Keratinocyte (primary cell): ENCODE results near the gene ALX4. TPM values are rescaled to one million over a fixed set of nuclear protein-coding genes. Genes with fewer than 3 reads are reported as not detected.

Experiments used
- DNase-seq: peaks from one replicate; pipeline ENCODE4 v3.0.0-alpha.2; 2011; ENCODE audit warnings: low read depth, missing footprints, low spot score
- FAIRE-seq: peaks from 2 replicates; lab custom pipeline; 2011; peaks lifted over from hg19 to GRCh38; lab: Jason Lieb, UNC
- H2AFZ ChIP-seq: 2 replicates; pipeline ENCODE4 v1.6.0; 2012; ENCODE audit warnings: low read length, control low read depth, inconsistent platforms; ENCODE audit not compliant: control insufficient read depth
- H3K27ac ChIP-seq: 2 replicates; pipeline ENCODE4 v1.5.1; 2011; ENCODE audit warnings: low read length; ENCODE audit not compliant: control insufficient read depth, insufficient read depth
- H3K27me3 ChIP-seq: 3 replicates; pipeline ENCODE4 v1.6.0; 2011; ENCODE audit warnings: low read length; ENCODE audit not compliant: control insufficient read depth, insufficient read depth; ENCODE audit errors: extremely low read depth
- H3K36me3 ChIP-seq, 2 experiments: 2 replicates in 1 of 2; 3 replicates in 1 of 2; pipeline ENCODE4 v1.5.1; 2011; ENCODE audit warnings: low read length in 2 of 2, mild to moderate bottlenecking in 1 of 2; ENCODE audit not compliant: control insufficient read depth in 2 of 2, insufficient read depth in 2 of 2; ENCODE audit errors: extremely low read depth in 1 of 2
- H3K4me1 ChIP-seq: 3 replicates; pipeline ENCODE4 v1.5.1; 2011; ENCODE audit warnings: low read length; ENCODE audit not compliant: control insufficient read depth, insufficient read depth; ENCODE audit errors: extremely low read depth
- H3K4me2 ChIP-seq: 3 replicates; pipeline ENCODE4 v1.6.0; 2011; ENCODE audit warnings: low read depth, low read length; ENCODE audit not compliant: control insufficient read depth, insufficient read depth; ENCODE audit errors: extremely low read depth
- H3K4me3 ChIP-seq, 3 experiments: fragments of 200-600 bp in 1 of 3; sonication (generic) in 1 of 3; 2 replicates in 2 of 3; 3 replicates in 1 of 3; pipeline ENCODE4 v1.5.1; 2011 to 2016; ENCODE audit warnings: low read length in 3 of 3, mild to moderate bottlenecking in 3 of 3, control low read depth in 2 of 3, inconsistent platforms in 1 of 3, low read depth in 1 of 3, mixed read lengths in 1 of 3, mixed run types in 1 of 3, moderate library complexity in 1 of 3; ENCODE audit not compliant: control insufficient read depth in 2 of 3, insufficient read depth in 2 of 3; ENCODE audit errors: extremely low read depth in 1 of 3
- H3K79me2 ChIP-seq: 2 replicates; pipeline ENCODE4 v1.6.0; 2012; ENCODE audit warnings: low read length; ENCODE audit not compliant: control insufficient read depth, insufficient read depth
- H3K9ac ChIP-seq: 3 replicates; pipeline ENCODE4 v1.6.0; 2011; ENCODE audit warnings: low read length; ENCODE audit not compliant: control insufficient read depth, insufficient read depth; ENCODE audit errors: extremely low read depth
- H3K9me1 ChIP-seq: 3 replicates; pipeline ENCODE4 v1.6.0; 2011; ENCODE audit warnings: low read length; ENCODE audit not compliant: control insufficient read depth, insufficient read depth; ENCODE audit errors: extremely low read depth
- H3K9me3 ChIP-seq: 2 replicates; pipeline ENCODE4 v1.5.1; 2012; ENCODE audit warnings: low read depth, low read length; ENCODE audit not compliant: control insufficient read depth
- H4K20me1 ChIP-seq: 3 replicates; pipeline ENCODE4 v1.6.0; 2011; ENCODE audit warnings: low read length; ENCODE audit not compliant: control insufficient read depth, insufficient read depth; ENCODE audit errors: extremely low read depth
- EZH2 ChIP-seq: IDR thresholded peaks from one replicate; pipeline ENCODE4 v1.6.1; 2012; ENCODE audit warnings: inconsistent platforms, mild to moderate bottlenecking, low read length, moderate library complexity
- dilution Hi-C: fragments of 300-500 bp; cut with MboI; formaldehyde crosslinking; loops from one replicate; pipeline ENCODE4 v1.7.0; 2020; ENCODE audit warnings: low sequenced_read_pairs; ENCODE audit not compliant: extremely low pct_ligation_motif_present
- polyA plus RNA-seq, 5 experiments: library from polyadenylated mRNA; depleted of rRNA in 3 of 5; stranded (reverse) in 3 of 5; stranded (forward) in 1 of 5; unstranded in 1 of 5; fragments of >200 nt; gene quantifications; 1 replicate in 1 of 5; 2 replicates in 3 of 5; 3 replicates in 1 of 5; pipeline versions ENCODE4 v1.2.1 to v1.2.3, GENCODE V29; 2011 to 2012; ENCODE audit warnings: missing spikeins in 2 of 5, low read depth in 1 of 5, low replicate concordance in 1 of 5
- TF ChIP-seq, protein P1 (sequence below), 3 experiments: IDR thresholded peaks in 1 of 3; conservative IDR thresholded peaks in 1 of 3; optimal IDR thresholded peaks in 1 of 3; 2 replicates in 2 of 3; 3 replicates in 1 of 3; pipeline versions ENCODE3 to v1.5.1; 2011; ENCODE audit warnings: low read length in 3 of 3, mild to moderate bottlenecking in 3 of 3, moderate library complexity in 2 of 3, control low read depth in 1 of 3, inconsistent platforms in 1 of 3; ENCODE audit not compliant: insufficient read depth in 2 of 3; ENCODE audit errors: extremely low read depth in 1 of 3

The ALX4 gene
- polyA plus RNA-seq, 1 donor (not counting 4 experiments of a cell fraction or from before 2014, with no cell fraction given) = not detected

DNA sequence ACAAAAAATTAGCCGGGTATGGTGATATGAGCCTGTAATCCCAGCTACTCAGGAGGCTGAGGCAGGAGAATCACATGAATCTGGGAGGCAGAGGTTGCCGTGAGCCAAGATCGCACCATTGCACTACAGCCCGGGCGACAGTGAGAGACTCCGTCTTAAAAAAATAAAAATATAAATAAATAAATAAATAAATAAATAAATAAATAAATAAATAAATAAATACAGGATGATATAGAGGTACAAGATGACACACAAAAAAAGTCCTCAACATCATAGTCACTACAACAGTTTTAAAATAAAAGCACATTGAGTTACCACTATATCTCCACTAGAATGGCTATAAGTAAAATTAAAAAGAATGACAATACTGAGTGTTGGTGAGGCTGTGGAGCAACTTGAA, 97.8 kb downstream of the ALX4 start:
- Histone ChIP-seq H3K36me3 (peaks cover 0 to 3% of the 10 kb centered on the region in 2 experiments), H3K4me3 (no peak overlapping the region), H3K9me1 (no peaks in the 10 kb centered on the region), H4K20me1 (no peaks in the 10 kb centered on the region), H3K27me3 (no peaks in the 10 kb centered on the region), H3K27ac (no peak overlapping the region), H3K4me2 (no peak overlapping the region), H3K9me3 (no peaks in the 10 kb centered on the region), H3K9ac (no peak overlapping the region), H3K4me1 (no peaks in the 10 kb centered on the region), H3K79me2 (no peaks in the 10 kb centered on the region), H2AFZ (no peak overlapping the region)
- DNase-seq (no peak), FAIRE-seq (no peak)
- dilution Hi-C loops = no loop called here
- TF ChIP-seq, protein P1, sequence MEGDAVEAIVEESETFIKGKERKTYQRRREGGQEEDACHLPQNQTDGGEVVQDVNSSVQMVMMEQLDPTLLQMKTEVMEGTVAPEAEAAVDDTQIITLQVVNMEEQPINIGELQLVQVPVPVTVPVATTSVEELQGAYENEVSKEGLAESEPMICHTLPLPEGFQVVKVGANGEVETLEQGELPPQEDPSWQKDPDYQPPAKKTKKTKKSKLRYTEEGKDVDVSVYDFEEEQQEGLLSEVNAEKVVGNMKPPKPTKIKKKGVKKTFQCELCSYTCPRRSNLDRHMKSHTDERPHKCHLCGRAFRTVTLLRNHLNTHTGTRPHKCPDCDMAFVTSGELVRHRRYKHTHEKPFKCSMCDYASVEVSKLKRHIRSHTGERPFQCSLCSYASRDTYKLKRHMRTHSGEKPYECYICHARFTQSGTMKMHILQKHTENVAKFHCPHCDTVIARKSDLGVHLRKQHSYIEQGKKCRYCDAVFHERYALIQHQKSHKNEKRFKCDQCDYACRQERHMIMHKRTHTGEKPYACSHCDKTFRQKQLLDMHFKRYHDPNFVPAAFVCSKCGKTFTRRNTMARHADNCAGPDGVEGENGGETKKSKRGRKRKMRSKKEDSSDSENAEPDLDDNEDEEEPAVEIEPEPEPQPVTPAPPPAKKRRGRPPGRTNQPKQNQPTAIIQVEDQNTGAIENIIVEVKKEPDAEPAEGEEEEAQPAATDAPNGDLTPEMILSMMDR (optimal IDR thresholded peaks at IDR 0.05 in 1 of 3, IDR thresholded peaks at IDR 0.05 in 1 of 3, conservative IDR thresholded peaks at IDR 0.05 in 1 of 3; ENCODE audit: extremely low read depth in 1 of 3, insufficient read depth in 2 of 3, low read length in 3 of 3) = no peak
- no peak for TF ChIP-seq EZH2

Other genes with a start within 250 kb of the ALX4 start
- gene ACCS, start 243.9 kb downstream of the ALX4 start, polyA plus RNA-seq = 4.1 to 7.1 TPM (median 4.6 TPM) in 3 replicates
- 148 to 168 TPM (median 159 TPM) in 3 replicates for gene EXT2, start 214.5 kb downstream of the ALX4 start, polyA plus RNA-seq